Suprapubic skin (tissue), 4 donors: ENCODE results near the gene BET1L. TPM values are rescaled to one million over a fixed set of nuclear protein-coding genes. Genes with fewer than 3 reads are reported as not detected.
A peak's percentile ranks its signal among the peaks of the same experiment; 100 is the strongest.

ENCODE experiments used
- DNase-seq, 2 donors: peaks; one replicate each; pipeline ENCODE4 v3.0.0-alpha.2; 2019; ENCODE audit warnings: low spot score in 2 of 2
- H3K27ac ChIP-seq: fragments of 200-600 bp; sonication (generic); one replicate; pipeline ENCODE4 v1.5.1; 2019
- H3K27me3 ChIP-seq: fragments of 200-600 bp; sonication (generic); one replicate; pipeline ENCODE4 v1.5.1; 2019
- H3K36me3 ChIP-seq: fragments of 200-600 bp; sonication (generic); one replicate; pipeline ENCODE4 v1.5.1; 2019
- H3K4me1 ChIP-seq: fragments of 200-600 bp; sonication (generic); one replicate; pipeline ENCODE4 v1.5.1; 2019
- H3K4me3 ChIP-seq: fragments of 200-600 bp; sonication (generic); one replicate; pipeline ENCODE4 v1.5.1; 2019; ENCODE audit warnings: mild to moderate bottlenecking
- H3K9me3 ChIP-seq: fragments of 200-600 bp; sonication (generic); one replicate; pipeline ENCODE4 v1.5.1; 2019
- EP300 ChIP-seq: sonication (generic); formaldehyde crosslinking; IDR thresholded peaks from one replicate; pipeline ENCODE4 v1.6.1; 2017; ENCODE audit warnings: antibody characterized with exemption
- POLR2A ChIP-seq, 2 donors: fragments of 450-650 bp; IDR thresholded peaks; one replicate each; pipeline ENCODE4 v1.6.1; 2017; ENCODE audit warnings: antibody characterized with exemption in 2 of 2, mild to moderate bottlenecking in 2 of 2, moderate library complexity in 2 of 2
- POLR2AphosphoS5 ChIP-seq, 3 donors: sonication (generic); formaldehyde crosslinking; IDR thresholded peaks; one replicate each; pipeline ENCODE4 v1.6.1; 2017; ENCODE audit warnings: antibody characterized with exemption in 3 of 3
- WGBS: methylation state at CpG from one replicate; pipeline ENCODE4 v1.1.5; 2018; 5-methylcytosine and 5-hydroxymethylcytosine counted together
- total RNA-seq, 4 donors: library from RNA; depleted of rRNA; stranded (reverse); fragments of >200 nt; gene quantifications; one replicate each; pipeline ENCODE4 v1.1.0, GENCODE V29; 2016
- TF ChIP-seq, protein P1 (sequence below), 2 donors: fragments of 200-600 bp in 1 of 2; fragments of 450-650 bp in 1 of 2; sonication (generic) in 1 of 2; IDR thresholded peaks; one replicate each; pipeline ENCODE4 v1.5.1; 2016 to 2019; ENCODE audit warnings: antibody characterized with exemption in 2 of 2, mild to moderate bottlenecking in 1 of 2, moderate library complexity in 1 of 2

BET1L gene
- total RNA-seq, 4 donors from 2014 or later: 25.8 to 31.7 (median 27.9) TPM

DNA sequence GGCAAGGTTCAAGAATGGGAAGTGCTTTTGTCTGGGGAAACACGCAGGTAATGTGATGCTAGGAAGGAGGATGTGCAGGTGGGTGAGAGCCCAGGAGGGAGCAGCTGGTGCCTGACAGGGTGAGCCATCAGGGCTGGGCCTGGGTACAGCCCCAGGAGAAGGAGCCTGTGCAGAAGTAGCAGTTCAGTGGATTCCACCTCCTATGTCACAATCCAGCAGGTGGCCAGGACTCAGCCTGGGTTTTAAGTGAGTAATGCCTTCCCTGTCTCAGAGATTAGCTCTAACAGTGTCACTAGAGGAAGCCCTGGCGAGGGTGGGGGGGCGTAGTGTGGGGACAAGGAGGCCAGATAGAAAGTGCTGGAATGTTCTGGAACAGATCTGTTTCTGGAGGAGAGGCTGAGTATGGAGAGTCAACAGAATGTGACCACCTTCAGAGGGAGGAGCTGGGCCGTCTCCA is 8.4 kb upstream of the BET1L start:
- Histone ChIP-seq H3K27me3 (no peaks in the 10 kb centered on the region), H3K9me3 (no peaks in the 10 kb centered on the region), H3K27ac (no peak overlapping the region), H3K4me3 (no peak overlapping the region), H3K4me1 (peaks cover 6% of the 10 kb centered on the region), H3K36me3 (peaks cover 64% of the 10 kb centered on the region)
- TF ChIP-seq EP300: no peak
- TF ChIP-seq, protein P1, sequence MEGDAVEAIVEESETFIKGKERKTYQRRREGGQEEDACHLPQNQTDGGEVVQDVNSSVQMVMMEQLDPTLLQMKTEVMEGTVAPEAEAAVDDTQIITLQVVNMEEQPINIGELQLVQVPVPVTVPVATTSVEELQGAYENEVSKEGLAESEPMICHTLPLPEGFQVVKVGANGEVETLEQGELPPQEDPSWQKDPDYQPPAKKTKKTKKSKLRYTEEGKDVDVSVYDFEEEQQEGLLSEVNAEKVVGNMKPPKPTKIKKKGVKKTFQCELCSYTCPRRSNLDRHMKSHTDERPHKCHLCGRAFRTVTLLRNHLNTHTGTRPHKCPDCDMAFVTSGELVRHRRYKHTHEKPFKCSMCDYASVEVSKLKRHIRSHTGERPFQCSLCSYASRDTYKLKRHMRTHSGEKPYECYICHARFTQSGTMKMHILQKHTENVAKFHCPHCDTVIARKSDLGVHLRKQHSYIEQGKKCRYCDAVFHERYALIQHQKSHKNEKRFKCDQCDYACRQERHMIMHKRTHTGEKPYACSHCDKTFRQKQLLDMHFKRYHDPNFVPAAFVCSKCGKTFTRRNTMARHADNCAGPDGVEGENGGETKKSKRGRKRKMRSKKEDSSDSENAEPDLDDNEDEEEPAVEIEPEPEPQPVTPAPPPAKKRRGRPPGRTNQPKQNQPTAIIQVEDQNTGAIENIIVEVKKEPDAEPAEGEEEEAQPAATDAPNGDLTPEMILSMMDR (IDR thresholded peaks at IDR 0.05): no peak
- WGBS: 77% methylated on average over 4 of the region's 4 CpGs
- DNase-seq: peak; percentile 45 to 66

DNA sequence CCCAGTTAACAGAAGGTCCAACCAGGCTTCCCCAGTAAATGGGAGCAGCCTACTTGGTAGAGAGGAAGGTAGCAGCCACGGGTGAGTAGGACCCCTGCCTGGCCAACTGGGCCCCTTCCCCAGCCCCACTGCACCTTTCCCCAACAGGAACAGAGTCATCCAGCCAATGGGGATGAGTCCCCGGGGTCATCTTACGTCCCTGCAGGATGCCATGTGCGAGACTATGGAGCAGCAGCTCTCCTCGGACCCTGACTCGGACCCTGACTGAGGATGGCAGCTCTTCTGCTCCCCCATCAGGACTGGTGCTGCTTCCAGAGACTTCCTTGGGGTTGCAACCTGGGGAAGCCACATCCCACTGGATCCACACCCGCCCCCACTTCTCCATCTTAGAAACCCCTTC is 6.9 kb upstream of the BET1L start:
- peak; percentile 49 to 56 for DNase-seq
- TF ChIP-seq POLR2AphosphoS5 (IDR thresholded peaks at IDR 0.05) (no peak), POLR2A (IDR thresholded peaks at IDR 0.05) (no peak), EP300 (no peak)
- TF ChIP-seq, protein P1 (IDR thresholded peaks at IDR 0.05): no peak

DNA sequence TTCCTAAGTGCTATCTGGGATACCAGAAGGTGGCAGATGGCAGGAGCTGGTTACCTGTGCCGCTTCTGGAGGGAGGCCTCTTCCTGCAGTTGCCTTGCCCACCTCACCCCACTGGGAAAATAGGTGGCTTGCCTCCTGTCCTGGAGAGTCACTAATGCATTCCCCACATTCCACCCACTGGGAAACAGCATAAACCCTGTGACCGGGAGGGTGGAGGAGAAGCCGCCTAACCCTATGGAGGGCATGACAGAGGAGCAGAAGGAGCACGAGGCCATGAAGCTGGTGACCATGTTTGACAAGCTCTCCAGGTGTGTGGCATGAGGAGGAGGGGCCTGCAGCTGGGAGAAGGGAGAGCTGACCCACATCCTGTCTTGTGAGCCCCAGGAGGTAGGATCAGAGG is 5.9 kb upstream of the BET1L start:
- Histone ChIP-seq H3K9me3 (no peaks in the 10 kb centered on the region), H3K27ac (no peak overlapping the region), H3K36me3 (peaks cover 68% of the 10 kb centered on the region), H3K4me1 (peaks cover 24% of the 10 kb centered on the region), H3K27me3 (no peaks in the 10 kb centered on the region), H3K4me3 (no peak overlapping the region)
- no peak for TF ChIP-seq POLR2A (IDR thresholded peaks at IDR 0.05)
- TF ChIP-seq, protein P1 (IDR thresholded peaks at IDR 0.05): no peak
- no peak for TF ChIP-seq EP300
- TF ChIP-seq POLR2AphosphoS5 (IDR thresholded peaks at IDR 0.05): no peak
- DNase-seq: peak in 1 of 2 donors; percentile 29
- WGBS: no CpG with 5 or more reads among the region's 4 CpGs

More for the DNA sequence above, 6.9 kb upstream of the BET1L start:
- Histone ChIP-seq H3K27me3 (no peaks in the 10 kb centered on the region), H3K4me3 (no peak overlapping the region), H3K4me1 (peaks cover 21% of the 10 kb centered on the region), H3K9me3 (no peaks in the 10 kb centered on the region), H3K27ac (no peak overlapping the region), H3K36me3 (peaks cover 76% of the 10 kb centered on the region)
- WGBS: 75% methylated on average over 7 of the region's 7 CpGs

DNA sequence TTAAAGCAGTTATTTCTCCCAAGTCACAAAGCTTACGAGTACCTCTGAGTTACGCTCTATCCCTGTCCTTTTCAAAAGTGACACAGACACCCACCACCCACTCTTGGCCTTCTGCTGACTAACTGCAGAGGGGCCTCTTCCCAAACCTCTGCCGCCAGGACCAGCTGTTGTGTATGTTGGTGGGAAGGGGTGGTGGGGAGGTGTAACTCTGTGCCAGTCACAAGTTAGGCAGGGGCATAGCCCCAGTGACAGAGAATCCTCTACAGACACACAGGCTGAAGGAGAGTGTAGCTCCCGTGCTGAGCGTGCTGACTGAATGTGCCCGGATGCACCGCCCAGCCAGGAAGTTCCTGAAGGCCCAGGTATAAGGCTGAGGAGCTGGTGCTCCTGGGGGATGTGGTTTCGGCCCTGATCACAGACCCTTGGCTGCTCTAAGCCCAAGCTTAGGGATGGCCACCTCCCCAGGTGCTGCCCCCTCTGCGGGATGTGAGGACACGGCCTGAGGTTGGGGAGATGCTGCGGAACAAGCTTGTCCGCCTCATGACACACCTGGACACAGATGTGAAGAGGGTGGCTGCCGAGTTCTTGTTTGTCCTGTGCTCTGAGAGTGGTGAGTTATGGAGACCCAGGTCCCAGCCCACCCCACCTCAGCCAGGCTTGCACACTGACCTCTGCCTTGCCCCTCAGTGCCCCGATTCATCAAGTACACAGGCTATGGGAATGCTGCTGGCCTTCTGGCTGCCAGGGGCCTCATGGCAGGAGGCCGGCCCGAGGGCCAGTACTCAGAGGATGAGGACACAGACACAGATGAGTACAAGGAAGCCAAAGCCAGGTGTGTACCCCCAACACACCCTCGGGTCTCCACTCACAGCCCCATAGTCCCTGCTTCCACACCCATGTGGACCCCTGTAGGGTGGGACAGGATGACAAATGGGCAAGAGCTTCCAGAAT is 5.2 kb upstream of the BET1L start:
- Histone ChIP-seq H3K4me3 (no peak overlapping the region), H3K9me3 (no peaks in the 10 kb centered on the region), H3K27ac (no peak overlapping the region), H3K36me3 (peaks cover 68% of the 10 kb centered on the region), H3K4me1 (peaks cover 24% of the 10 kb centered on the region), H3K27me3 (no peaks in the 10 kb centered on the region)
- DNase-seq: peak; percentile 55 to 56
- no peak for TF ChIP-seq POLR2A (IDR thresholded peaks at IDR 0.05)
- TF ChIP-seq, protein P1 (IDR thresholded peaks at IDR 0.05): no peak
- WGBS: 86% methylated on average over 14 of the region's 17 CpGs

DNA sequence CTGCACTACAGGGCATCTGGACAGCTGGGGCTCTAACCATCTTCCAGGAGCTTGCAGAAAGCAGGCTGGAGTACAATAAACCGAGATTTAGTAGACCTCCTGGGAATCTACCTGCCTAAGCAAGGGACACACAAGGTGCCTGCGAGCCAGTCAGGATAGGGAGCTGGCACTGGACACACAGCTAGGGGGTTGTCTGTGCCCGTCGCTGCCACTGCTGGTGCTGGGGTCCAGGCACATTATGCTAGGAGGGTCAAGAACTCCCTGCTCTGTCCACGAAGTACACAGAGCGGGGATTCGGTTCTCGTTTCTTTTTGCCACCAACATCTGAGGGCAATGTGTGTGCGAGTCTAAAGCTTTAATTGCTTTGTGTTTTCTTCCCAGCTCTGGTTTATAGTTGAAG is 4.5 kb upstream of the BET1L start:
- Histone ChIP-seq H3K36me3 (peaks cover 68% of the 10 kb centered on the region), H3K4me3 (no peak overlapping the region), H3K4me1 (peaks cover 24% of the 10 kb centered on the region), H3K9me3 (no peaks in the 10 kb centered on the region), H3K27ac (no peak overlapping the region), H3K27me3 (no peaks in the 10 kb centered on the region)
- TF ChIP-seq, protein P1 (IDR thresholded peaks at IDR 0.05): no peak
- TF ChIP-seq POLR2AphosphoS5 (IDR thresholded peaks at IDR 0.05) (no peak), EP300 (no peak), POLR2A (IDR thresholded peaks at IDR 0.05) (no peak)
- 82% methylated on average over 9 of the region's 9 CpGs for WGBS
- DNase-seq: peak; percentile 26 to 55
